Transverse colon (tissue), 4 donors: ENCODE data around the gene SART1. TPM values are rescaled to one million over a fixed set of nuclear protein-coding genes. Genes with fewer than 3 reads are reported as not detected.

Source experiments
- DNase-seq: peaks from one replicate; pipeline ENCODE4 v3.0.0-alpha.2; 2019
- H3K27ac ChIP-seq, 4 donors: fragments of 200-600 bp; sonication (generic); 2 replicates each; pipeline ENCODE4 v1.5.1; 2016 to 2018; ENCODE audit warnings: inconsistent platforms in 4 of 4
- H3K27me3 ChIP-seq: fragments of 200-600 bp; sonication (generic); 2 replicates; pipeline ENCODE4 v1.5.1; 2017; ENCODE audit warnings: inconsistent platforms
- H3K36me3 ChIP-seq, 4 donors: fragments of 200-600 bp; sonication (generic); 2 replicates each; pipeline ENCODE4 v1.5.1; 2017 to 2019; ENCODE audit warnings: inconsistent platforms in 4 of 4
- H3K4me1 ChIP-seq, 4 donors: fragments of 200-600 bp; sonication (generic); 2 replicates each; pipeline ENCODE4 v1.5.1; 2017 to 2020; ENCODE audit warnings: inconsistent platforms in 4 of 4
- H3K4me3 ChIP-seq, 4 donors: fragments of 200-600 bp; sonication (generic); 1 replicate in 1 of 4; 2 replicates in 3 of 4; pipeline versions ENCODE4 v1.5.1 to v1.6.1; 2017 to 2019; ENCODE audit warnings: inconsistent platforms in 4 of 4
- H3K9me3 ChIP-seq, 2 donors: fragments of 200-600 bp; sonication (generic); 2 replicates each; pipeline ENCODE4 v1.5.1; 2017 to 2019; ENCODE audit warnings: inconsistent platforms in 2 of 2
- CTCF ChIP-seq, 5 experiments: fragments of 200-600 bp in 3 of 5; fragments of 450-650 bp in 2 of 5; sonication (generic) in 3 of 5; IDR thresholded peaks; 1 replicate in 2 of 5; 2 replicates in 3 of 5; pipeline ENCODE4 v1.5.1; 2016 to 2017; ENCODE audit warnings: antibody characterized with exemption in 5 of 5, inconsistent platforms in 3 of 5, mild to moderate bottlenecking in 2 of 5, moderate library complexity in 1 of 5
- EP300 ChIP-seq: sonication (generic); formaldehyde crosslinking; IDR thresholded peaks from one replicate; pipeline ENCODE4 v1.6.1; 2017; ENCODE audit warnings: antibody characterized with exemption, low read depth
- POLR2A ChIP-seq: fragments of 450-650 bp; IDR thresholded peaks from one replicate; pipeline ENCODE4 v1.6.1; 2016; ENCODE audit warnings: antibody characterized with exemption, mild to moderate bottlenecking, moderate library complexity
- POLR2AphosphoS5 ChIP-seq, 3 donors: sonication (generic); formaldehyde crosslinking; IDR thresholded peaks; one replicate each; pipeline ENCODE4 v1.6.1; 2016; ENCODE audit warnings: antibody characterized with exemption in 3 of 3
- WGBS, 2 donors: methylation state at CpG; one replicate each; pipeline ENCODE4 v1.1.5; 2018; ENCODE audit warnings: low coverage in 1 of 2; 5-methylcytosine and 5-hydroxymethylcytosine counted together
- in situ Hi-C, 4 donors: fragments of 200-750 bp; cut with MboI; loops; one replicate each; pipeline versions ENCODE4 v1.15.0 to v1.15.1; 2017; ENCODE audit warnings: low sequenced_read_pairs in 3 of 4, low pct_ligation_motif_present in 1 of 4, low pct_unique_long_range_greater_than_20kb in 1 of 4
- intact Hi-C: fragments of 100-400 bp; cut with DNase I; formaldehyde crosslinking; loops from one replicate; pipeline ENCODE4 v1.15.1; 2023; ENCODE audit warnings: low total_unique reads
- total RNA-seq, 4 donors: library from RNA; depleted of rRNA; stranded (reverse); fragments of >200 nt; gene quantifications; one replicate each; pipeline ENCODE4 v1.1.0, GENCODE V29; 2016

SART1 gene
- total RNA-seq, 4 donors from 2014 or later = 31.8 to 76.3 (median 34.3) TPM

- peaks cover 0 to 24% (median 7%) of the 10 kb centered on the region in 4 donors for H3K36me3 ChIP-seq
- H3K4me3 ChIP-seq = no peak overlapping the region
- H3K4me1 ChIP-seq = no peaks in the 10 kb centered on the region
- TF ChIP-seq POLR2AphosphoS5 (IDR thresholded peaks at IDR 0.05) = no peak
- TF ChIP-seq POLR2A = no peak
- no peak for TF ChIP-seq CTCF (IDR thresholded peaks at IDR 0.05)
- TF ChIP-seq EP300 = no peak
- DNase-seq = no peak
- no peaks in the 10 kb centered on the region for H3K27me3 ChIP-seq
- 95 to 100% methylated on average over 2 to 9 of the region's 9 CpGs for WGBS, 2 donors
- intact Hi-C loops (no loop called here), in situ Hi-C loops (loop anchor here (25.0 kb wide), 3 partner anchors 88 to 288 kb away; partner anchors contain the start of genes CCDC85B (in 2 of the 4), CTSW (in 2 of the 4), FIBP (in 2 of the 4) and KAT5 (in 2 of the 4))
- H3K27ac ChIP-seq = no peak overlapping the region
- H3K9me3 ChIP-seq = no peaks in the 10 kb centered on the region
Observed at GRCh38 chr11:65975771-65976170, 14.2 kb downstream of the SART1 start.

- no peak for TF ChIP-seq CTCF (IDR thresholded peaks at IDR 0.05)
- no peak for TF ChIP-seq POLR2AphosphoS5 (IDR thresholded peaks at IDR 0.05)
- TF ChIP-seq POLR2A = no peak
- TF ChIP-seq EP300 = no peak
- Histone ChIP-seq H3K9me3 (no peaks in the 10 kb centered on the region), H3K36me3 (peaks cover 0 to 24% (median 7%) of the 10 kb centered on the region in 4 donors), H3K27me3 (no peaks in the 10 kb centered on the region), H3K4me3 (no peak overlapping the region), H3K27ac (no peak overlapping the region), H3K4me1 (no peaks in the 10 kb centered on the region)
- no peak for DNase-seq
- intact Hi-C loops = no loop called here
- 84% methylated on average over 41 of the region's 43 CpGs; no CpG with 5 or more reads in 1 of the 2 donors for WGBS, 2 donors
- in situ Hi-C loops = loop anchor here (25.0 kb wide), 3 partner anchors 89 to 289 kb away; partner anchors contain the start of genes CCDC85B (in 2 of the 4), CTSW (in 2 of the 4), FIBP (in 2 of the 4) and KAT5 (in 2 of the 4)
Observed at GRCh38 chr11:65976216-65977176, 15.0 kb downstream of the SART1 start.

DNA sequence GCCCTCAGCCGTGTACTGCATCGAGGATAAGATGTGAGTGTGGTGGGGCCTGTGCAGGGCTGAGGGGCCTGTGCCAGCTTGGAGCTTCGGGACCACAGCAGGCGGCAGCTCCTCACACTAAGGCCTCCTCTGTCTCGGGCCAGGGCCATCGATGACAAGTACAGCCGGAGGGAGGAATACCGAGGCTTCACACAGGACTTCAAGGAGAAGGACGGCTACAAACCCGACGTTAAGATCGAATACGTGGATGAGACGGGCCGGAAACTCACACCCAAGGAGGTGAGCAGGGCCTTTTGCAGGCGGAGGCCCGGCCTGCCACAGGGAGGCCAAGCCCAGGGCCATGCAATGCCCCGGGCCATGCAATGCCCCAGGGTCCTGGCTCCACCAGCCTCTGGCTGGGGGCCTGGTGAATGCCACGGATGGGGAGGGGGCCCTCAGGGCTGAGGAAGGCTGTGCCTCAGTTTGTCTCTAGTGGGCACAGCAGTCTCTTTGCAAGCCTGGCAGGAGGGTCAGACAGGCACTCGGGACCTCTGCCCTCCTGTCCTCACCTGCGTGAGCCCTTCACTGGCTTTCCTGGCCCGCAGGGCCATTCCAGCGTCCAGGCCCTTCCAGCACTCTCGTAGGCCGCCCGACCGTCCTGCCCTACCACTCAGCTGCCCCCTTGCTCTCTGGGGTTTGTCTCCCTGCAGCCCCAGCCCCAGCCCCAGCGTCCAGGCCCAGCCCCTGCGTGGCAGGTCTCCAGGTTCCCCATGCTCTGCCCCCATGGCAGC, 16.3 kb downstream of the SART1 start:
- Histone ChIP-seq H3K4me3 (no peak overlapping the region), H3K27ac (no peak overlapping the region), H3K9me3 (no peaks in the 10 kb centered on the region), H3K4me1 (no peaks in the 10 kb centered on the region), H3K36me3 (peaks cover 0 to 24% (median 7%) of the 10 kb centered on the region in 4 donors), H3K27me3 (no peaks in the 10 kb centered on the region)
- TF ChIP-seq POLR2AphosphoS5 (IDR thresholded peaks at IDR 0.05) = no peak
- intact Hi-C loops (no loop called here), in situ Hi-C loops (loop anchor here (25.0 kb wide), 3 partner anchors 91 to 291 kb away; partner anchors contain the start of genes CCDC85B (in 2 of the 4), CTSW (in 2 of the 4), FIBP (in 2 of the 4) and KAT5 (in 2 of the 4))
- no peak for DNase-seq
- WGBS, 2 donors = 90 to 92% methylated on average over 5 to 29 of the region's 29 CpGs

DNA sequence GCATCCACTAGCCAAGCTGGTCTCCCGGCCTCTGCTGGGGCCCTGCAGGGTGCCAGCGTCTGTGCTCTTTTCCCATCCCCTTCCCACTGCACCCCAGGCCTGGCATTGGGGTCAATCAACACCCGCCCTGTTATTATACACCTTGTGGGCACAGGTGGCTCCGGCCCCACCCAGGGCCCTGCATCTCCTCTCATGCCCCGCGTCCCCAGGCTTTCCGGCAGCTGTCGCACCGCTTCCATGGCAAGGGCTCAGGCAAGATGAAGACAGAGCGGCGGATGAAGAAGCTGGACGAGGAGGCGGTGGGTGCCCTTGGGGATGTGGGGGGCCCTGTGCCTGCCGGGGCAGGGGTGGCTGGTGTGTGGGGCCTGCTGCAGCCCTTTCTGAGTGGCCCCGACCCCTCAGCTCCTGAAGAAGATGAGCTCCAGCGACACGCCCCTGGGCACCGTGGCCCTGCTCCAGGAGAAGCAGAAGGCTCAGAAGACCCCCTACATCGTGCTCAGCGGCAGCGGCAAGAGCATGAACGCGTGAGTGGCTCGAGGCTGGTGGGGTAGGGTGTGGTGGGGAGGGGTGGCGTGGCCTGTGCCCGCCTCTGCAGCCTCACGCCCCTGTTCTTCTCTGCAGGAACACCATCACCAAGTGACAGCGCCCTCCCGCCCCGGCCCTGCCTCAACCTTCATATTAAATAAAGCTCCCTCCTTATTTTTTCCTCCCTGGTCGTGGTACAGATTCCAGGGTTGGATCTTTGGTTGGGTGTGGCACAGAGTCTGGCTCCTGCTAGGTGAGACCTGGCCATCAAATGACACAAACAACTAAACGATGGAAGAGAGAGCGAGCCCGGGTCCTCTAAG, 17.1 kb downstream of the SART1 start:
- no peaks in the 10 kb centered on the region for H3K27me3 ChIP-seq
- in situ Hi-C loops = loop anchor here (25.0 kb wide), 3 partner anchors 91 to 291 kb away; partner anchors contain the start of genes CCDC85B (in 2 of the 4), CTSW (in 2 of the 4), FIBP (in 2 of the 4) and KAT5 (in 2 of the 4)
- H3K4me1 ChIP-seq = no peaks in the 10 kb centered on the region
- 85 to 91% methylated on average over 4 to 34 of the region's 34 CpGs for WGBS, 2 donors
- H3K27ac ChIP-seq = no peak overlapping the region
- TF ChIP-seq CTCF (IDR thresholded peaks at IDR 0.05) (no peak), POLR2A (no peak), EP300 (no peak), POLR2AphosphoS5 (IDR thresholded peaks at IDR 0.05) (no peak)
- peaks cover 0 to 19% (median 7%) of the 10 kb centered on the region in 4 donors for H3K36me3 ChIP-seq
- intact Hi-C loops = no loop called here
- DNase-seq = no peak
- H3K4me3 ChIP-seq = no peak overlapping the region
- no peaks in the 10 kb centered on the region for H3K9me3 ChIP-seq
